IMR-90 (cell line): ENCODE results near the gene THPO. TPM values are rescaled to one million over a fixed set of nuclear protein-coding genes. Genes with fewer than 3 reads are reported as not detected.

ENCODE experiments used
- ATAC-seq: fragments of 200-7000 bp; cut with Tn5 transposase; 2 replicates; pipeline ENCODE4 v1.9.1; 2020; ENCODE audit warnings: low read depth, mild to moderate bottlenecking, moderate library complexity
- BruUV-seq: library from RNA; stranded (reverse); fragments of 400-500 nt; replicated peaks from 2 replicates; lab custom pipeline; 2021; lab: Mats Ljungman, UMichigan
- CTCF ChIA-PET: fragments of 300-600 bp; formaldehyde crosslinking; extraction: SDS; loops from one replicate; lab custom pipeline; 2021; ENCODE audit warnings: antibody characterized with exemption; lab: Yijun Ruan, JAX
- POLR2A ChIA-PET: fragments of 300-600 bp; sonication (Branson Sonifier 250); formaldehyde crosslinking; loops from one replicate; lab custom pipeline; 2022; ENCODE audit warnings: antibody characterized with exemption; ENCODE audit not compliant: unreplicated experiment; lab: Charles Lee
- DNase-seq: peaks from one replicate; pipeline ENCODE4 v3.0.0; 2013
- H2AFZ ChIP-seq: replicated peaks from 2 replicates; pipeline ENCODE3; 2013; ENCODE audit warnings: low read length, mild to moderate bottlenecking; ENCODE audit not compliant: poor library complexity
- H2AK5ac ChIP-seq: 2 replicates; pipeline ENCODE4 v1.6.1; 2013; ENCODE audit warnings: low read depth, low read length, inconsistent platforms
- H2AK9ac ChIP-seq: replicated peaks from 2 replicates; pipeline ENCODE3; 2013; ENCODE audit warnings: mild to moderate bottlenecking, low read depth, low read length, moderate library complexity; ENCODE audit not compliant: poor library complexity
- H2BK120ac ChIP-seq: 2 replicates; pipeline ENCODE4 v1.6.1; 2013; ENCODE audit warnings: low read depth, low read length, inconsistent platforms
- H2BK15ac ChIP-seq: 3 replicates; pipeline ENCODE4 v1.6.1; 2013; ENCODE audit warnings: low read depth, low read length, inconsistent platforms
- H2BK20ac ChIP-seq: 2 replicates; pipeline ENCODE4 v1.6.1; 2013; ENCODE audit warnings: low read depth, mild to moderate bottlenecking, inconsistent platforms, low read length, moderate library complexity
- H2BK5ac ChIP-seq: 2 replicates; pipeline ENCODE4 v1.6.1; 2013; ENCODE audit warnings: mild to moderate bottlenecking, low read depth, low read length, inconsistent platforms; ENCODE audit not compliant: poor library complexity, severe bottlenecking
- H3K14ac ChIP-seq: replicated peaks from 2 replicates; pipeline ENCODE4 v1.6.1; 2013; ENCODE audit warnings: low read depth, low read length, inconsistent platforms
- H3K18ac ChIP-seq: 2 replicates; pipeline ENCODE4 v1.6.1; 2013; ENCODE audit warnings: low read depth, low read length, control low read depth
- H3K23ac ChIP-seq: 2 replicates; pipeline ENCODE4 v1.6.1; 2013; ENCODE audit warnings: low read depth, low read length, inconsistent platforms
- H3K27ac ChIP-seq: 2 replicates; pipeline ENCODE4 v1.5.1; 2013; ENCODE audit warnings: mild to moderate bottlenecking, control low read depth, low read length; ENCODE audit not compliant: insufficient read depth
- H3K27me3 ChIP-seq: 2 replicates; pipeline ENCODE4 v1.6.1; 2013; ENCODE audit warnings: low read length; ENCODE audit not compliant: control insufficient read depth, insufficient read depth
- H3K36me3 ChIP-seq: 2 replicates; pipeline ENCODE4 v1.6.1; 2013; ENCODE audit warnings: low read length, mixed read lengths; ENCODE audit not compliant: control insufficient read depth, insufficient read depth
- H3K4ac ChIP-seq: 2 replicates; pipeline ENCODE4 v1.6.1; 2013; ENCODE audit warnings: low read depth, low read length, inconsistent platforms
- H3K4me1 ChIP-seq: 2 replicates; pipeline ENCODE4 v1.6.1; 2013; ENCODE audit warnings: low read length, mixed read lengths; ENCODE audit not compliant: control insufficient read depth, insufficient read depth
- H3K4me2 ChIP-seq: 2 replicates; pipeline ENCODE4 v1.6.1; 2013; ENCODE audit warnings: low read depth, mild to moderate bottlenecking, control low read depth, low read length, moderate library complexity
- H3K4me3 ChIP-seq: 2 replicates; pipeline ENCODE4 v1.5.1; 2013; ENCODE audit warnings: low read depth, mild to moderate bottlenecking, control low read depth, low read length, moderate library complexity; ENCODE audit not compliant: insufficient read depth
- H3K56ac ChIP-seq: 2 replicates; pipeline ENCODE4 v1.6.1; 2013; ENCODE audit warnings: low read length, inconsistent platforms; ENCODE audit not compliant: insufficient read depth; ENCODE audit errors: extremely low read depth
- H3K79me1 ChIP-seq, 2 experiments: 2 replicates each; pipeline ENCODE4 v1.6.1; 2013; ENCODE audit warnings: low read length in 2 of 2, inconsistent platforms in 1 of 2, low read depth in 1 of 2
- H3K9ac ChIP-seq: 2 replicates; pipeline ENCODE4 v1.6.1; 2013; ENCODE audit warnings: low read depth, low read length, control low read depth
- H3K9me1 ChIP-seq: 2 replicates; pipeline ENCODE4 v1.6.1; 2013; ENCODE audit warnings: low read length, inconsistent platforms; ENCODE audit not compliant: insufficient read depth
- H3K9me3 ChIP-seq: 2 replicates; pipeline ENCODE4 v1.6.1; 2013; ENCODE audit warnings: low read length; ENCODE audit not compliant: control insufficient read depth, insufficient read depth
- H4K20me1 ChIP-seq: 2 replicates; pipeline ENCODE4 v1.6.1; 2013; ENCODE audit warnings: low read length, inconsistent platforms; ENCODE audit not compliant: insufficient read depth
- H4K5ac ChIP-seq: 2 replicates; pipeline ENCODE4 v1.6.1; 2013; ENCODE audit warnings: mild to moderate bottlenecking, low read depth, low read length, control low read depth
- H4K8ac ChIP-seq, 2 experiments: 2 replicates each; pipeline ENCODE4 v1.6.1; 2013; ENCODE audit warnings: low read depth in 2 of 2, low read length in 2 of 2, control low read depth in 1 of 2, inconsistent platforms in 1 of 2
- H4K91ac ChIP-seq: 2 replicates; pipeline ENCODE4 v1.6.1; 2013; ENCODE audit warnings: low read depth, low read length, inconsistent platforms; ENCODE audit not compliant: insufficient read depth
- CEBPB ChIP-seq: IDR thresholded peaks from 2 replicates; pipeline ENCODE4 v1.6.1; 2012; ENCODE audit warnings: low read depth, low read length, improper control_type of control experiment
- MAZ ChIP-seq: IDR thresholded peaks from 2 replicates; pipeline ENCODE4 v1.6.1; 2012; ENCODE audit warnings: low read depth, mild to moderate bottlenecking, low read length, improper control_type of control experiment, moderate library complexity, borderline replicate concordance
- WGBS, 2 experiments: methylation state at CpG; one replicate each; pipeline versions ENCODE4 v1.1.5 to v1.1.7; 2013; ENCODE audit warnings: missing lambda C conversion rate in 2 of 2; ENCODE audit not compliant: insufficient read length in 1 of 2; ENCODE audit errors: extremely low coverage in 2 of 2; 5-methylcytosine and 5-hydroxymethylcytosine counted together
- dilution Hi-C: fragments of 300-500 bp; cut with HindIII; formaldehyde crosslinking; loops from one replicate; pipeline ENCODE4 v1.14.3; 2018; ENCODE audit warnings: low sequenced_read_pairs; ENCODE audit not compliant: unreplicated experiment
- in situ Hi-C: fragments of 300-500 bp; cut with MboI; formaldehyde crosslinking; loops from 3 replicates; pipeline ENCODE4 v1.14.3; 2019; ENCODE audit warnings: low sequenced_read_pairs, inconsistent platforms, mixed read lengths
- intact Hi-C: fragments of 100-400 bp; cut with micrococcal nuclease; formaldehyde crosslinking; loops from 2 replicates; pipeline ENCODE4 v1.10.0; 2022
- polyA plus RNA-seq, 3 experiments: library from polyadenylated mRNA; depleted of rRNA; stranded (reverse); fragments of >200 nt; gene quantifications; 2 replicates each; pipeline ENCODE4 v1.2.3, GENCODE V29; 2012; ENCODE audit warnings: low replicate concordance in 1 of 3
- total RNA-seq: library from RNA; depleted of rRNA; stranded (reverse); fragments of >200 nt; gene quantifications from 2 replicates; pipeline ENCODE4 v1.2.3, GENCODE V29; 2012

The THPO gene
- total and polyA plus RNA-seq, 2 of the 4 experiments (the other 2 are of a cell fraction) = not detected

DNA sequence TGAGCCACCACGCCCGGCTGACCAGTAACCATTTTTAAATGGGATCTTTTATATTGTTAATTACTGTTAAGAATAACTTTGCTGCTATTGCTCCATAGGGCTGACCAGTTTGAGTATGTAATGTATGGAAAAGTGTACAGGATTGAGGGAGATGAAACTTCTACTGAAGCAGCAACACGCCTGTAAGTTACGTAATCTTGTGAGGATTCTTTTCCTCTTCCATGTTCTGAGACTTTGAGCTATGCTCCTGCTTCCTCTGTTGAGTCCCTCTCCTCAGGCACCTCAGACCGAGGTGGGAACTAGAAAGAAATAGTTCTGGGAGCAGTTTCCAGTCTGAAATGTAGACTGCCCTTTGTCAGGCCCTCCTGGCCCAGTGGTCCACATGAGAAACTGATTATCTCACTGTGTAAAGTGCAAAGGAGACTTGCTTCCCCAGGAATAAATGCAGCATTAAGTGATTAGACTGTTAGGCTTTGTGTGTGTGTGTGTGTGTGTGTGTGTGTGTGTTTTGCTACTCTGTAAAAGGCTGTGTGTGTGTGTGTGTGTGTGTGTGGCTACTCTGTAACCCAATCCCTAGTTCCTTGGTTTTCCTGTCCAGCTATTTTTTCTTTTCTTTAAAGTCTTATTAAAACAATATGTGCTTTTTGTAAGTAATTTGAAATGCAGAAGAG is 11.3 kb downstream of the THPO start:
- no peak overlapping the region for H2AK5ac ChIP-seq
- WGBS, 2 experiments = no CpG with 5 or more reads among the region's 5 CpGs
- ChIA-PET POLR2A (no interaction called here), CTCF (no interaction called here)
- no peak overlapping the region; the same call in 1 of the 2 replicates for H3K23ac ChIP-seq
- no peak overlapping the region for H3K4me2 ChIP-seq
- no peak overlapping the region for H4K8ac ChIP-seq
- peak; percentile 69 for TF ChIP-seq CEBPB
- no peak for TF ChIP-seq MAZ
- H4K20me1 ChIP-seq = peaks cover 15% of the 10 kb centered on the region; the same call in 1 of the 2 replicates
- intact Hi-C loops = no loop called here
- peak overlapping the region; percentile 8 for H2AFZ ChIP-seq
- H2BK15ac ChIP-seq = no peak overlapping the region
- no peak overlapping the region for H4K91ac ChIP-seq
- H3K79me1 ChIP-seq = peaks cover 2 to 37% of the 10 kb centered on the region in 2 experiments
- H3K36me3 ChIP-seq = peaks cover 17% of the 10 kb centered on the region
- BruUV-seq = no TSS peak
- ATAC-seq (no peak), DNase-seq (peak; percentile 71)
- peaks cover 6% of the 10 kb centered on the region; the same call in 1 of the 2 replicates for H3K4me1 ChIP-seq
- H3K4ac ChIP-seq = no peak overlapping the region
- H2BK120ac ChIP-seq = no peak overlapping the region
- H3K14ac ChIP-seq = no peak overlapping the region
- dilution Hi-C loops = loop anchor here (25.0 kb wide), 1 partner anchor 171 kb away; no protein-coding TSS in a partner anchor
- no peak overlapping the region for H2AK9ac ChIP-seq
- H3K9ac ChIP-seq = no peak overlapping the region
- no peak overlapping the region for H2BK20ac ChIP-seq
- no peaks in the 10 kb centered on the region for H3K27me3 ChIP-seq
- in situ Hi-C loops = no loop called here
- H2BK5ac ChIP-seq = no peak overlapping the region
- H3K18ac ChIP-seq = no peak overlapping the region
- no peak overlapping the region for H3K4me3 ChIP-seq
- no peaks in the 10 kb centered on the region for H3K9me1 ChIP-seq
- no peaks in the 10 kb centered on the region for H3K9me3 ChIP-seq
- no peak overlapping the region for H3K27ac ChIP-seq
- H4K5ac ChIP-seq = no peak overlapping the region
- no peak overlapping the region for H3K56ac ChIP-seq
